HG02884 (cell line): ENCODE results near the gene ALG2.

Experiments used
- ATAC-seq: cut with Tn5 transposase; IDR thresholded peaks from one replicate; pipeline ENCODE4 v1.9.1; 2021; ENCODE audit warnings: mild to moderate bottlenecking, moderate library complexity; ENCODE audit not compliant: unreplicated experiment

Gene ALG2

DNA sequence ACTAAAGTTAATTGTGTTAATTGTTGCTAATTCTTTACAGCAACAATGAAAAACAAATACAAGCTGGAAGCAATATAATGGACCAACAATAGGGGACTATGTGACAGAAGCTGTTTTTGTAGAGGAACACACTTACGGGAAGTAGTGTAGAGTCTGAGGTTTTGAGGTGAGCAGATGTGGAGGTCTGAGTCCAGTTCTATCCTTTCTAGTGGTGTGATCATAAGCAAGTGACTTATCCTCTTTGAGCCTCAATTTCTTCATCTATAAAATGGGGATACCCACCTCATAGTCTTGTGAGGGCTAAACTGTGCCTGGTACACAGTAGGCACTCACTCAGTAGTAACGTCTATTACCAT lies 28.3 kb downstream of the ALG2 start:
- no peak for ATAC-seq

DNA sequence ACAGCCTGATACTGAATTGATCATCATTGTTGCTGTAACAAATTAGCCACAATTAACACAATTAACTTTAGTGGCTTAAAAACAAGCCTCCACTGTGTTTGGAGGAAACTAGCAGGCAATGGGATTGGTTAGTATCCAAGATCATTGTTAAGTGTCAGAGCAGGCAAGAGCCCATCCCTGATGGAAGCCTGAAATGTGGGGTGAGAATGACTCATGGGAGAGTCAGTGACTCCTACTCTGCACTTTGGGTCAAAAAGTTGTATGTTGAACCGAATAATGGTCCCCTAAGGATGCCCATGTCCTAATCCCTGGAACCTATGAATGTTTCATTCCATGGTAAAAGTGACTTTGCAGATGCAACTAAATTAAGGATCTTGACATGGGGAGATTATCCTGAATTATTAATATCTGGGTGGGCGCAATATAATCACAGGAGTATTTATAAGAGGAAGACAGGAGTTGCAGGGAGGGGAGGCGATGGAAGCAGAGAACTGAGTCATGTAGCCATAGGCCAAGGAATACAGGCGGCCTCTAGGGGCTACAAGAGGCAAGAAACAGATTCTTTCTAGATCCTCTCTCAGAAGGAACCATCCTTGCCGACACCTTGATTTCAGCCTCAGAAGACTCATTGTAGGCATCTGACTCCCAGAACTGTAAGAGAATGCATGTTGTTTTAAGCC lies 28.8 kb downstream of the ALG2 start:
- no peak for ATAC-seq

- no peak for ATAC-seq
Observed at GRCh38 chr9:99190597-99191283, 31.0 kb downstream of the ALG2 start.

- no peak for ATAC-seq
Observed at GRCh38 chr9:99189887-99190596, 31.7 kb downstream of the ALG2 start.

DNA sequence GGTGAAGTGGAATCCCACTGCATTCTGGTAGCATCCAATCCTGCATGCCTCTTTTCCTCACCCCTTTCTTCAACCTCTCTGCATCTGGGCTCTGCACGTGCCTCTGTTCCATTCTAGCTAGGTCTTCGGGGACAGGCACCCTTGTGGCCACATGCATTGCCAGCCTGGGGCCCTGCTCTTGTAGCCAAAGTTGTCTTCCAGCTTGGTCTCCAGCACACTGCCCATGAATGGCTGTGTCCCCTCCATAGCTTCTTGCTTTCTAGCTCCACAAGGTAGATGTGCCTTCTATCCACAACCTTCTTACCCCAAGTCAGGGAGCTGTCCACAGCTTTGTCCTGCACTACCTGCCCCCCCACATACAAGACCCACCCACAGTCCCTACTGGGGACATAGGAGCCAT lies 32.6 kb downstream of the ALG2 start:
- no peak for ATAC-seq

- ATAC-seq, result no peak
Observed at GRCh38 chr9:99187311-99187710, 34.4 kb downstream of the ALG2 start.

GRCh38 chr9:99185934-99186333 lies 35.8 kb downstream of the ALG2 start:
- no peak for ATAC-seq

GRCh38 chr9:99185348-99185632 lies 36.5 kb downstream of the ALG2 start:
- ATAC-seq, result no peak

GRCh38 chr9:99184475-99185347 lies 37.0 kb downstream of the ALG2 start:
- ATAC-seq, result no peak

DNA sequence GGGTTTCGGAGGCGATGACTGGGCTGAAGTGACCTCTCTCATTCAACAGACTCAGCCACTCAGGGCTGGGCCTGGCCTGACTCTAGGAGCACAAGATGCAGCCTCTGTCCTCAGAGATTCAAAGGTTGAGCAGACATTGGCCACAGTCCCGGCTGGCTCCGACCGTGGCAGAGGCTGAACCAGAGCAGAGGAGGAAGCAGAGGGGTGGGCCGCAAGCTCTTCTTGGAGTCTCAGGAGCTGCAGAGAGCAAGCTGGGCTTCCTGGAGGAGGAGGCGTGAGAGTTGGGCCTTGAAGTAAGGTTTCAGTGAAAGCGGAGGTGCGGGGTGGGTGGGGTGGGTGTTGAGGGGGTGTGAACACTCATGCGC lies 37.6 kb downstream of the ALG2 start:
- ATAC-seq, result no peak

GRCh38 chr9:99183616-99184015 lies 38.1 kb downstream of the ALG2 start:
- no peak for ATAC-seq

GRCh38 chr9:99182356-99182755 lies 39.4 kb downstream of the ALG2 start:
- ATAC-seq, result no peak

DNA sequence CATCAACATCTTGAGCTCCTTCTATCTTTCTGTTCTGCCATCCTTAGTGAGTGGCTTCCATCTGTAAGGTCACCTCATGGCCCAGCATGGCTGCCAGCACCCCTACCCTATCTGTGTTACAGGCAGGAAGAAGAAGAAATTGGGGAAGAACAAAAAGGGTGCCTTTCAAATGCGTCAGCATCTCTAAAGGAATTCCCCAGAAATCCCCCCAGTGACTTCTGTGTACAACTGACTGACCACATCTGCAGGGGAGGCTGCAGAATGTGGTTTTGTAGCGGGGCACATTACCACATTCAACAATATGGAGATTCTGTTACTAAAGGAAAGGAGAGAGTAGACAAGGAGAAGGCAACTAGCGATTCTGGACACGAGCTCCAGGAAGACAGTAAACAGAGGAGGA lies 40.1 kb downstream of the ALG2 start:
- ATAC-seq, result peak; percentile 45

GRCh38 chr9:99181206-99181605 lies 40.5 kb downstream of the ALG2 start:
- no peak for ATAC-seq

- no peak for ATAC-seq
Observed at GRCh38 chr9:99180662-99181061, 41.1 kb downstream of the ALG2 start.

GRCh38 chr9:99180199-99180598 lies 41.5 kb downstream of the ALG2 start:
- ATAC-seq, result peak; percentile 44

DNA sequence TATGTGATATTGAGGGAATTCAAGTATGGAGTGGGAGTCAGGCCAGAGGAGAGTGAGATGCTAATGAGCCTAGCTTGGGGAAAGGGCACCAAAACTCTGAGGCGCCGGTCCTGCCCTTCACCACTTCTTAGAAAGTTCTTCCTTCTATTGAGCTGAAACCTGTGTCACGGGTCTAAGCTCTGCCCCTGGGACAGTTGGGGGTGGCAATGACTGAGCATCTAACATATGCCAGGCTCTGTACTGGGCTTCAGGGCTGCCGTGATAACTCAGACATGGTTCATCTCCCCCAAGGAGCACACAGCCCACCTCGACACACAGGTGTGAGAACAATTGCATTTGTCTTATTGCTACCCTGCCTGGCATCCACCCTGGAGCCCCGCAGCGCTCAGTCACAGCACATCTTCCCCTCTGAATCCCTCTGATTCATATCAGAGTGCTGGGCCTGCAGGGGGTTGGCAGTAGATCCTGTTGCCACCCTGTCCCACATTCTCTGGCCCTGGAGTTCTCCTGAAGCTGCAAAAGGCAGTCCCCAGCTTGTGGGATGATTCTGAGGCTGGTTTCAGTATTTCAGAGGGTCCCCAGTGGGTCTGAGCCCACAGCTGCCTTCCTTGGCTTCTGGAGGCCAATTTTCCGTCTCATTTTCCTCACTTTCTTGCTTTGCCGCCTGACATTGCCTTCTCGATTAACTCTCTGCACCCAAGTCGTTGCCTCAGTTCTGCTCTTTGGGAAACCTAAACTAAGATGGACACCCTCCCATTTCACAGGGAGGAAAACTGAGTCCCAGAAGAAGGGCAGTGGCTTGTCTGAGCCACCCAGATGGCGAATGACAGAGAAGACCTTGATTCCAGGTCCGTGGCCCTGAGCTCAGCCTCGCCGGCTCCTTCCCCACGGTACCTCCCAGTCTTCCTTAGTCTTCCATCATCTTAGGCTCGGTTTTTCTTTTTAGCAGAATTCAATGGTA lies 42.5 kb downstream of the ALG2 start:
- ATAC-seq, result no peak

GRCh38 chr9:99177576-99178366 lies 44.0 kb downstream of the ALG2 start:
- no peak for ATAC-seq

- ATAC-seq, result no peak
Observed at GRCh38 chr9:99176527-99177013, 45.2 kb downstream of the ALG2 start.
